Stimulated activated CD8-positive, alpha-beta memory T cell treated with anti-CD3 and anti-CD28 coated beads, Interleukin-2, amount 100 ng/mL, for 1 hour (primary cell): Measurements from ENCODE around the gene BSPRY.
"Not testable (repeated sequence)": the region's sequence is repeated elsewhere in the genome, so short reads cannot be mapped to it uniquely, and the experiment has no call there.

Source experiments
- DNase-seq, 2 donors: peaks; one replicate each; pipeline ENCODE4 v3.0.0-alpha.2; 2020; ENCODE audit warnings: low read depth in 2 of 2

Gene BSPRY

DNA sequence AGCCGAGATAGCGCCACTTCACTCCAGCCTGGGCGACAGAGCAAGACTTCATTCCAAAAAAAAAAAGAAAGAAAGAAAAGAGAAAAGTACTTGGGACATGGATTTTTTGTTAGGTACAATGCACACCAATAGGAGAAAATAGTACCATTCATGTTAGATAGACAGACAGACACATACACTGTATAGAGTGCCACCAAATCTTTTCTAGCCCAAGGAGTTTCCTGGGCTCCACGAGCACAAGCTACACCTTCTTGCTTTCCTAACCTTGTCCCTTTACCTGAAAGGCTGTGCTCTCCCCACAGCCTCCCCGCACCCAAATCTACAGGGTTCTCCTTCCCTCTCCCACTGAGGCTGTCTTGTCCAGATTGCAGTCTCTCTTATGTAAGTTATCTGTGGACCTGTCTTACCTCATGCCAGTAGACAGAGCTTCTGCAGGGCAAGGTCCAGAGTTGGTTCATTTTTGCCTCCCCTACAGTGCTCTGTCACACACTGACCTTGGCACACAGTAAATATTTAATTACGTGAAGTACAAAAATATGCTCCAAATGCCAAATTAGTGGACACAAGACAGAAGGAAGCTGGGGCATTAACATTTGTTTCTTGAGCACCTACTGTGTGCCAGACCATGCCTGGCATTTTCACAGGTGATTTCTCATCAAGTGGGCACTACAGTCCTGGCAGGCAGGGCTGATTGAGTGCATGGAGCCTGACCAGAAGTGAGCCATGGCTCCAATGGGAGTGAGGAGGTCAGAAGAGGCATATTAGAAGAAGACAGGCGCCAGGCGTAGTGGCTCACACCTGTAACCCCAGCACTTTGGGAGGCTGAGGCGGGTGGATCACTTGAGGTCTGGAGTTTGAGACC, 45.9 kb downstream of the BSPRY start:
- no peak for DNase-seq

DNA sequence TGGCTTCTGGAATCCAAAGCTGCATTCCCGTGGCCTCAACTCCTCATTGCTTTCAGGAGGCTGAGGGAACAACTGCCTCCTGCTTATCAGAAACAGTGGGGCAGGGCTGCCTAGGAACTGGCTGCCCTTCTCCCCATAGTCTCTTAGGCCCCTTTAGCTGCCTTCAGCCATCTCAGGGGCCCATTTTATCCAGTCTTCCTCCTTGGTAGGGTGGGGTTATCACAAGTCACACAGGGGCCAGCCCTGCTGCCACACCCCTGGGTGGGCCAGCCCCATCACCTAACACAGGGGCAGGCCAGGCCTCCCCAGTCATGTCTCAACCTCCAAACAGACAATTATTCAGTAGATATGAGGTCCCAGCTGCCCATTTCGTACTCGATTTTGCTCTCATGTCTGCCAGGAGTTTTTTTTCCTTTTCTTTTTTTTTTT, 47.9 kb downstream of the BSPRY start:
- DNase-seq, result no peak

DNA sequence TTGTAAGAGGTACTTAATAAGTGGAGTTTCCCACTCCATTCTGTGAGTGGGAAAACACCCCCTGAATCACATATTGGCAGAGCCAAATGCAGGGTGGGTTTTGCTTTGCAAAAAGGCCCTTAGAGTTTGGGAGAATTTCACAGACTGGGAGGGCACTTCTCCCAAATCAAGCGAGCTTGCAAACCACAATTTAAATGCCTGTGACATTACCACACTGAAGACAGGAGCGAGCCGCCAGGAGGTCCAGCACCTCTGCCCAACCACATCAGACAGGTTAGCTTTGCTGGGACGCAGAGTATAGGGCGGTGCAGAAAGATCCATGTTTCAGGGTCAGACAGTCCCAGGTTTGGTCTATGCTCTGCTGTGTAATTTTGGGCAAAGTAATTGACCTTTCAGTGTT, 49.5 kb downstream of the BSPRY start:
- no peak for DNase-seq

DNA sequence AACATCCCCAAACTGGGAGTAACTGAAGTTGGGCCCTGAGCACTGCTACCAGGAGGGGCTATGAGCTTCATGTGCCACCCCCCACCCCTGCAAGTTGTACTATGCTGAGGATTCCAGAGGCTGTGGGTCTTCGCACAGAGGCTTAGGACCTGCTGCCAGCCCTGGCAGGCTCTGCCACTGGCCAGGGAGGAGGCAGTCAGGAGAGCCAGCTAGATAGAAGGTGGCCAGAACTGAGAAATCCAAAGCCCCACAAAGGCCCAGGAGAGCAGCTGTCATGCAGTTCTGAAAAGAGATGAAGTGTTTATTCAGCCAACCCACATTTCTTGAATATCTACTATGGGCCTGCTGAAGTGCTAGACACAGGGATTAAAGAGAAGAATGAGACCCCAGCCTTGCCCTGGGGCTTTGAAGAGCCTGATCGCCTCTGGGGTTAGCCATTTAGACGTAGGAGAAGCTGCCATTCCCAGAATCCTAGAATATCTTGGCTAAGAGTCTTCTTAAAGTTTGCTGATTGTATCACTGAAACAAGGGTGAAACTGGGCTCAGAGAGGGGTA, 50.4 kb downstream of the BSPRY start:
- no peak for DNase-seq

DNA sequence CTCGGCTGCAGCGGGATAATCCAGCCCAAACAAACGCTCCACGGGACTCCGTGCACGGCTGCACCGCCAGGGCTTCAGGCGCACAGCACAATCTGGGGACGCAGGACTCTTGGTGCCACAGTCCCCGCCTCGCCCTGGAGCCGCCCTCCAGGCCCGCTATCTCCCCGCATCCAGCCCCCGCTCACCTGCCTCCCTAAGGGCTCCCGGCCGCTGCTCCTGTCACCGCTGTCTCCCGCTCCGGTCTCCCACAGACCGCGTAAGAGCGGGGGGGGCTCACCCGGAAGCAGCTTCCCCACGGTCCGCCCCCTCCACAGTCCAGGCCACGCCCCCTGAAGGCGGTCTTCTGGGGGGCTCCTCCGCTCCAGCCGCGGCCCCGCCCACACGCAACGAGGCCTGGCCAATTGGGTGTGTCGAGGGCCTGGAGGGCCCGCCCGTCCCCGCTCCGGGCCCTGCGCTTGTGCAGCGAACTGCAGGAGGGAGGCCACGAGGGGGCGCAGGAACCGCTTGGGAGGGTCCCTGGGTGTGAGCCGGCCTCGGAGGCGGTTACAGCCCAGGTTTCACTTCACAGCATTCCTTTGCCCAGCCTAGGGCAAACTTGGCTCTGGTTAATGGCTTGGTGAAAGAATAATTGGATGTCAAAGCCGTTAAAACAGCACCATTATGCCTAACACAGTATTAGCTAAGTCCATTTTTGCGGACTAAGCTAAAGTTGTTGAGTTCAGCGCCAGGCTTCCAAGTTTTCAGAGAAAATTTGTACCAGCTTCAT, 51.9 kb downstream of the BSPRY start, which contains the start of gene ALAD:
TSS of gene ALAD (minus strand) at position 258 of the 766 bp plus-strand sequence. CDS start 7,725 bp downstream, outside the sequence.
- DNase-seq, result peak; percentile 99 to 100

DNA sequence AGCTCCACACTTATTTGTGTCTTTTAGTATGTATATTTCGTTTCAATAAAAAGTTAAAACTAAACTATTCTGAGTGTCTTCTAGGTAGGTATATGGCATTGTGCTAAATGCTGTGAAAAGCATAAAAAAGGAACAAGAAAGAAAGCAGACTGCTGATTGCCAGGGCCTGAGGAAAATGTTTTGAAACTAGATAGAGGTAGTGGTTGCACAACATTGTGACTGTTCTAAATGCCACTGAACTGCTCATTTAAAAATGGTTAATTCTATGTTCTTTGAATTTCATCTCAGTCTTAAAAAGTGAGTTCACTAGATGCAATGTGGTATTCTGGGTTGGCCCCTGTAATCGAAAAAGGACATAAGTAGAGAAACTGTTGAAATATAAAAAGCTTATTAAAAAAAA, 54.3 kb downstream of the BSPRY start:
- DNase-seq, result no peak

DNA sequence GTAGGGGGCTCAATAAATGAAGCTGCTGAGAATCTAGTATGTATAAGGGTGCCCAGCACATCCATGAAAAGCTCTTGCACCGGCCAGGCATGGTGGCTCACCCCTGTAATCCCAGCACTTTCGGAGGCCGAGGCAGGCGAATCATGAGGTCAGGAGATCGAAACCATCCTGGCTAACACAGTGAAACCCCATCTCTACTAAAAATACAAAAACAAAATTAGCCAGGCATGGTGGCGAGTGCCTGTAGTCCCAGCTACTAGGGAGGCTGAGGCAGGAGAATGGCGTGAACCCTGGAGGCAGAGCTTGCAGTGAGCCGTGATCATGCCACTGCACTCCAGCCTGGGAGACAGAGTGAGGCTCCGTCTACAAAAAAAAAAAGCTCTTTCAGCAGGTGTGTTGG, 57.0 kb downstream of the BSPRY start:
- DNase-seq, result not testable (repeated sequence)

DNA sequence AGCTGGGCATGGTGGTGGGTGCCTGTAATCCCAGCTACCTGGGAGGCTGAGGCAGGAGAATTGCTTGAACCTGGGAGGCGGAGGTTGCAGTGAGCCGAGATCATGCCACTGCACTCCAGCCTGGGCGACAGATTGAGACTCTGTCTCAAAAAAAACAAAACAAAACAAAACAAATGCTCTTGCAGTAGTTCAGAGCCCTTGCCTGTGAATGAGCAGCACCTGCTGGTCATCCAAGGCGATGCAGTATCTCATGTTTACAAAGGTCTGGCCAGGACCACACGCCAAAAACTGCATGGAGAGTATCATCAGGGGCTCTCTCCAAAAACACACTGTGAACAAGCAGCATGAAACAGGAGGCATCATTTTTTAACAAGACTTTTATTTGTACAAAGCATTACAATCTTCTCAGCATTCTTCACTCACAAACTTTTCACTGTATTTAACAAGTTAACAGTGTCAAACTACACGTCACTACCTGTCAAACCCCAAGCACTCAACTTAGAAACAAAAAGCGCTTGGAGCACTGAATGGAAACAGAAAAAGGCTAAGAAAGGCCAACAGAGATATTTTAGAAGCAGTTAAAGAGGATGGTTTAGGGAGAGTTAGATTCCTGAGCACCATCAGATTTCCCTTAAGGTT, 57.7 kb downstream of the BSPRY start:
- peak in 1 of 2 donors; percentile 33 for DNase-seq

DNA sequence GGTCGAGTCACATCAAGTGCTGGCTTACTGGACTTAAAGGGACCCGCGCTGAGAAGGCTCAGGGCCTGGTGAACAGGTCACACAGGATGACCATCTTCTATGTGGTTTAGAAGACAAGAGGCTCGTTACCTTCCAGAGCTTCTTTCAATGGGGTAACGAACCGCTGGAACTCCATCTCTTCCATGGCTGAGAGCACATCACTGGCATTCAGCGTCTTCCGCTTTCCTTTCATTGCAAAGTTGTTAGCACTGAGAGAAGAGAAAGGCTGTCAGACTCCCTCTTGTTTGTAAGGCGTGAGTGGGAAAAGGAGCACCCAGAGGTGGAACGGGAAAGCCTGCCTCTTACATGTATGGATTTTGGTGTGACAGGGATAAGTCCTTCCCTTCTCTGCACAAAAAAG, 60.1 kb downstream of the BSPRY start:
- DNase-seq, result no peak

DNA sequence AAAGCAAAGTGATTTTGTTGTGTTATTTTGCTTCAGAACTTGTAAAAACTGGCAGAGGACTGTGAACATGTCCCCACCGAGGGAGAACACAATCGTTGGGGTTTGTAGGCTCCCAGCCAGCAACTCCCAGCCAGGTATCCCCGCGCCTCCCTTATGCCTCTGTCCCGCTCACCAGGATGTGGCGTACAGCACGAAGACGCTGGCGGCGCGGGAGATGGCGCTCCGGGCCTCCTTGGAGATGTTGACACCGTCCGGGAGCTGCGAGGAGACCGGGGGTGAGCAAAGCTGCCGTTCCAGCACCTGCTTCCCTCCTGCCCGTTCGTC, 60.5 kb downstream of the BSPRY start:
- no peak for DNase-seq

DNA sequence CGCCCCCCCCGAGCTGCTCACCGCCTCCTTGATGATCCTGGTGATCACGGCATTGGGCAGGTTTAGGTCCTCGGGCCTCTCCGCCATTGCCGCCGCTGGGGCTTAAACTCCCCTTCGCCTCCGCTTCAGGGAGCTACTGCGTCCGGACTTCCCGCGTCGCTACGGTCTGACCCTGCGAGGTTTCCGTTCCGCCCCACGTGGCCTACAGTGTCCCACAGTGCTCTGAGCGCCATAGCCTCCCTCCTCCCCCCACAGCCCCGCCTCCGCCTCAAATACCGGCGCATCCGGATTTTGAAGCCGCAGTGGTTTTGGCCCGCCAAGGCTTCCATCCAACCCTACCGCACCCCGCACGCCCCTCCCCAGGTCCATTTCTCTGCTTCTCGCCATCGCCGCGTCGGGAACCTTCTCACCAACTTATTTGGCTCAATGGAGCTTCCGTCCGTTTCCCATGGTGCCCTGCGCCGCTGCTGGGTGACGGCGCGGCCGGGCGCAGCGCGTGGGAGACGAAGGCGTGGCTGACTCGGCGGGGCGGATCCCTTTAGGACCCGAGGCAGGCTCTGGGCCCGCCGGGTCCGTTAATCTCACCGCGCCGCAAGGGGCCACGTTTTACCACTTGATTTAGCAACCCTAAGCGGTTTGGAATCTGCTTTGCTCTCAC, 61.0 kb downstream of the BSPRY start, which contains the start of the genes C9orf43 and POLE3:
TSS of gene C9orf43 (plus strand) at position 541 of the 658 bp plus-strand sequence. CDS start 2,747 bp downstream, outside the sequence.
TSS of gene POLE3 (minus strand) at position 469 of the 658 bp plus-strand sequence. CDS start at position 87, 382 bp downstream.
- DNase-seq, result peak; percentile 90

DNA sequence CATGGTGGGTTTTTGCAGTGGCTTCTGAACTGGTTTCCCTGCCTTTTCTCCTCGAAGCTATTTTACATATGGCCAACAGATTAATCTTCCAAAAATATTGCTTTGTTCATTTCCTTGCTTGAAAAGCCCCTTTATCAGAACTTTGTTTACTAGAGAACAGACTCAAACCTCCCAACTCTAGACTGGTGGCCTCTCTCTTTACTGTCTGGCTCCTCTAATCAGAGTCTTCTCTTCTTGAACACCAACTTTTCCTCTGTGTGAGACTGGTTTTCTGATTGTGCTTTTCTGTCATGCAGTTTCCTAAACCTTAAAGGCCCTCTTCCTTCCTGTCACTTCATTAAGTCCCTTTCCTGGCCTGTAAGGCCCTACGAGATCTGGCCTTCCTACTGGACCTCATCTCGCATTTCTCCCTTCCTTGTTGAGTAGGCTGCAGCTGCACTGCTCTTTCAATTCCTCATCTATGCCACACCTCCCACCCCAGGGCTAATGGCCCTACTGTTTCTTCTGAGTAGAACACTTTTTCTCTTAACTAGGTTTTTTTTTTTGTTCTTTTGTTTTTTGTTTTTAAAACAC, 66.9 kb downstream of the BSPRY start:
- DNase-seq, result no peak

DNA sequence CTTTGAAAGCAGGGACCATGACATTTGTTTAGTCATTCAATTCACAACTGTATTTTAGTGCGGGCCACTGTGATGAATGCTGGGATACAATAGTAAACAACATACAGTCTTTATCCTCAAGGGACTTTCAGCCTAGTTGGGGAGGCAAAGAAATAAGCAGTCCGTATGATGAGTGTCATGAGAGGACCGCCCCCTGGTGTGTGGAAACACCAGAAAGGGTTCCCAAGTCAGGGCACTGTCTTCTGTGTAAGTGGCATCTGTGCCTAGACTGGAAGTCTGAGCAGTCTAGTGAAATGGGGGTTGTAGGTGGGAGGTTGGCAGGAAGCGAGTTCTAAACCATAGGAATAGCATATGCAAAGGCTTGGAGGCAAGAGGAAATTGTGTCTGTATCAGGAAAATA, 68.0 kb downstream of the BSPRY start:
- DNase-seq, result no peak
